Fibroblast of mammary gland (primary cell): ENCODE data around the gene LDLRAD1.
A peak's percentile ranks its signal among the peaks of the same experiment; 100 is the strongest.
"Not testable (repeated sequence)": the region's sequence is repeated elsewhere in the genome, so short reads cannot be mapped to it uniquely, and the experiment has no call there.

Experiments
- DNase-seq: peaks from one replicate; pipeline ENCODE4 v3.0.0-alpha.2; 2010; ENCODE audit warnings: low read depth
- H3K4me3 ChIP-seq: 2 replicates; pipeline ENCODE4 v1.5.1; 2011; ENCODE audit warnings: low read depth, mild to moderate bottlenecking, low read length, moderate library complexity; ENCODE audit not compliant: control insufficient read depth
- CTCF ChIP-seq: conservative IDR thresholded peaks from 2 replicates; pipeline ENCODE4 v1.5.1; 2011; ENCODE audit warnings: low read depth, low read length, inconsistent platforms; ENCODE audit not compliant: control insufficient read depth, insufficient read depth

Gene LDLRAD1

DNA sequence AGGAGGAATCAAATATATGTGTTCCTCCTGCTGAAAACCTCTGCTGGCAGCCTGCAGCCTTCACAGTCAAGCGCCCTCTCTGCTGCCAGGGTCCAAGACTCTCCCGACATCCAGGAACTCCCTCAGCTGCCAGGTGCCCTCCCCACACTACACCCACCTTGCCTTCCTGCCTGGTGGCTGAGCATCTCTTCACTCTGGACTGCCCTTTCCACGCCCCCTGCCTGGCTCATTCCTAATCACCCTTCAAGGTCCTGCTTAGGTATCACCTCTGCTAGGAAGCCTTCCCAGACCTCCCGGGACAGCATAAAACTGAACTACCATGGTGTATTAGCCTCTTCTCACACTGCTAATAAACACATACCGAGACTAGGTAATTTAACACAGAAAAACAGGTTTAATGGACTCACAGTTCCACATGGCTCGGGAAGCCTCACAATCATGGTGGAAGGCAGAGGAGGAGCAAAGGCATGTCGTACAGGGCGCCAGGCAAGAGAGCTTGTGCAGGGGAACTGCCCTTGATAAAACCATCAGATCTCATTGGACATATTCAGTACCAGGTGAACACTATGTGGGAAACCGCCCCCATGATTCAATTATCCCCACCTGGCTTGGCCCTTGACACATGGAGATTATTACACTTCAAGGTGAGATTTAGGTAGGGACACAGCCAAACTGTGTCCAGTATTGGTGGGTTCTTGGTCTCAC lies 15.3 kb downstream of the LDLRAD1 start:
- no peak overlapping the region for H3K4me3 ChIP-seq
- no peak for TF ChIP-seq CTCF
- DNase-seq, result no peak

- no peak overlapping the region for H3K4me3 ChIP-seq
- TF ChIP-seq CTCF, result no peak
- no peak for DNase-seq
These were observed 16.4 kb downstream of the LDLRAD1 start for GRCh38 chr1:54001591-54001990.

DNA sequence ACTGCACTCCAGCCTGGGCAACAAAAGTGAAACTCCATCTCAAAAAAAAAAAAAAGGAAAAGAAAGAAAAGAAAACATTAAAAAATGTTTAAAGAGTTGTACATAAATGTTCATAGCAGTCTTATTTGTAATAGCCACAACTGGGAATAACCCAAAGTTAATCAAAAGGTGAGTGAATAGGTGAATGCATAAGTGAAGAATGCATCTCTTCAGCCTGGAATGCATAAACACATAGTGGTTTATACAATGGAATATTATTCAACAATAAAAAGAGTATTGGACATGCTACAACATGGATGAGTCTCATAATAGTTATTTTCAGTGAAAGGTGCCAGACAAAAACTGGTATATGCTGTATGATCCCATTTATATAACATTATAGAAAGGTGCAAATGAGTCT lies 18.1 kb downstream of the LDLRAD1 start:
- no peak overlapping the region for H3K4me3 ChIP-seq
- DNase-seq, result no peak
- no peak for TF ChIP-seq CTCF

- no peak overlapping the region for H3K4me3 ChIP-seq
- no peak for DNase-seq
- no peak for TF ChIP-seq CTCF
These were observed 19.8 kb downstream of the LDLRAD1 start for GRCh38 chr1:53998223-53998622.

DNA sequence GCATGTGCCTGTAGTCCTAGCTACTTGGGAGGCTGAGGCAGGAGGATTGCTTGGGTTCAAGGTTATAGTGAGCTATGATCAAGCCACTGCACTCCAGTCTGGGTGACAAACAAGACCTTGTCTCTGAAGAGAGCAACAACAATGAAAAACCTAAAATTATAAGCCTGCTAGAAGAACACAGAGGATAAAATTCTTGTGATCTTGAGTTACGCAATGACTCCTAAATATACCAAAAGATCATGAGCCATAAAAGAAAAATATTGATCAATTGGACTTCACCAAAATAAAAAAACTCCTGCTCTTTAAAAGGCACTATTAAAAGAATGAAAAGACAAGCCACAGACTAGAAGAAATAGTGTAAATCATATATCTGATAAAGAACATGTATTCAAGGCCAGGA lies 22.3 kb downstream of the LDLRAD1 start:
- no peak overlapping the region for H3K4me3 ChIP-seq
- no peak for TF ChIP-seq CTCF
- DNase-seq, result no peak

GRCh38 chr1:53994516-53994915 lies 23.5 kb downstream of the LDLRAD1 start:
- DNase-seq, H3K4me3 ChIP-seq: not testable (repeated sequence)

DNA sequence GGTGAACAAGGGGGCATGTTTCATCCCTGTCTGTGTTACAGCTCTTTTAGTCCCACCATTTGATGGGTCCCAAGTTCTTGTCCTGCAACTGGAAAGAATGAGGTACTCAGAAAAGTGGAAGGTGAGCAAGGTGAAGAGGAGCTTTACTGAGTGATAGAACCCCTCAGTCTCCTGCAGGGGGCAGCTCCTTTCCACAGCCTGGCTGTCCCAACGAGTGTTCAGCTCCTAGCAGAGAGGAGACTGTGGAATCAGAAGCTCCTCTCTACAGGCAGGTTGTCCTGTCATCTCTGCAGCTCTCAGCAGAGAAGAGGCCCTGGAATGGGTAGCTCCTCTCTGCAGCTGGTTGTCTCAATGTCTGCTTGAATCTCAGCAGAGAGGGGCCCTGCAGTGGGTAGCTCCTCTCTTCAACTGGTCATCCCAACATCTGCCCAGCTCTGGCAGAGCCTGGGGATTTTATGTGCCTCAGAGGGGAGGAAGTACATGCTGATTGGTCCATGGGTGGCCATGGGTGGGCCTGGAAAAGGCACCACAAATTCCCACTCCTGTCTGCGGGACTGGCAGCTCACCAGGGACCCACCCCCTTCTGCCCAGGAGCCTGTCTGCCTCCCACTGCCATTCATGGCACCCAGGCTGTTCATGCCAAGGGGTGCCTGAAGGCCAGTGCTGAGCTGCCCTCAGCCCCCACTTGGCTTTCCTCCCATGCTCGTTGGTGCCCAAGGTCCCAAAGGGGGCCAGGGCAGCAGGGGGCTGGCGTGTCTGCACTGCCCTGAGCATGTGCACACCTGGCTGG lies 25.7 kb downstream of the LDLRAD1 start:
- no peak overlapping the region for H3K4me3 ChIP-seq
- peak; percentile 25 for TF ChIP-seq CTCF
- peak; percentile 6 for DNase-seq
